ENCODE results near the gene CLCN3. TPM values are rescaled to one million over a fixed set of nuclear protein-coding genes. Genes with fewer than 3 reads are reported as not detected.

Gene CLCN3
- total and polyA plus RNA-seq, 2 experiments from 2014 or later = 10.9 to 22.9 TPM

DNA sequence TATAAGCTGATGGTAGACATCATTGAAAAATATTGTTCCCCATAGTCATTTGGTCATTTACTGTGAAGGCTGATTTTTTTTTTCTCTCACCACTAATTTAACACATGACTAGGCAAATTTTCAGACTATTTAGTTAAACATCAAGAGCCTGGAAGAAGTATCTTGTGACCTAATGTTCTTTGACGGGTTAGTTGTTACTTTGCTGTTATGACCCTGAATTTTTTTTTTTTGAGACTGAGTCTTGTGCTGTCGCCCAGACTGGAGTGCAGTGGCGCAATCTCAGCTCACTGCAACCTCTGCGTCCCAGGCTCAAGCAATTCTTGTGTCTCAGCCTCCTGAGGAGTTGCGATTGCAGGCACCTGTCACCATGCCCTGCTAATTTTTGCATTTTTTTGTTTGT is 70.4 kb downstream of the CLCN3 start:
- Histone ChIP-seq H3K27ac (ENCODE audit: low read depth) (no peak overlapping the region), H3K9me2 (ENCODE audit: insufficient read depth) (no peaks in the 10 kb centered on the region), H3K4me1 (ENCODE audit: insufficient read depth) (no peaks in the 10 kb centered on the region), H2AFZ (no peak overlapping the region), H3K4me3 (no peak overlapping the region), H3K27me3 (ENCODE audit: insufficient read depth) (no peaks in the 10 kb centered on the region), H3K79me2 (replicated peaks; ENCODE audit: insufficient read depth) (no peaks in the 10 kb centered on the region), H3K4me2 (no peak overlapping the region), H4K20me1 (replicated peaks; ENCODE audit: insufficient read depth) (no peaks in the 10 kb centered on the region), H3F3A (replicated peaks; ENCODE audit: low read depth) (no peaks in the 10 kb centered on the region), H3K36me3 (ENCODE audit: insufficient read depth) (no peaks in the 10 kb centered on the region; the same call in 1 of the 2 replicates)
- H3K4me1 Mint-ChIP-seq = no peaks in the 10 kb centered on the region
- TF ChIP-seq JUNB (IDR thresholded peaks at IDR 0.05; ENCODE audit: unreplicated experiment) (no peak), CREB1 (CRISPR knock-in tag; IDR thresholded peaks at IDR 0.05; ENCODE audit: low read depth) (no peak), NANOG (IDR thresholded peaks at IDR 0.05; ENCODE audit: borderline replicate concordance) (no peak), ZNF331 (CRISPR knock-in tag; IDR thresholded peaks at IDR 0.05; ENCODE audit: low read depth) (no peak), ZNF114 (CRISPR knock-in tag; IDR thresholded peaks at IDR 0.05) (no peak), STAT1 (IDR thresholded peaks at IDR 0.05; ENCODE audit: unreplicated experiment) (no peak)
- TF ChIP-seq, protein P1, sequence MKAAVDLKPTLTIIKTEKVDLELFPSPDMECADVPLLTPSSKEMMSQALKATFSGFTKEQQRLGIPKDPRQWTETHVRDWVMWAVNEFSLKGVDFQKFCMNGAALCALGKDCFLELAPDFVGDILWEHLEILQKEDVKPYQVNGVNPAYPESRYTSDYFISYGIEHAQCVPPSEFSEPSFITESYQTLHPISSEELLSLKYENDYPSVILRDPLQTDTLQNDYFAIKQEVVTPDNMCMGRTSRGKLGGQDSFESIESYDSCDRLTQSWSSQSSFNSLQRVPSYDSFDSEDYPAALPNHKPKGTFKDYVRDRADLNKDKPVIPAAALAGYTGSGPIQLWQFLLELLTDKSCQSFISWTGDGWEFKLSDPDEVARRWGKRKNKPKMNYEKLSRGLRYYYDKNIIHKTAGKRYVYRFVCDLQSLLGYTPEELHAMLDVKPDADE (IDR thresholded peaks at IDR 0.05) = no peak
- no peak overlapping the region for H3K27ac Mint-ChIP-seq
- H3K9me3 Mint-ChIP-seq = no peaks in the 10 kb centered on the region
- no peaks in the 10 kb centered on the region for H3K27me3 Mint-ChIP-seq (ENCODE audit: insufficient read depth, low read depth, poor library complexity)
- peaks cover 18% of the 10 kb centered on the region for H3K36me3 Mint-ChIP-seq (ENCODE audit: low read depth)
- DNase-seq (ENCODE audit: low spot score) (no peak), ATAC-seq (no peak)
- no peak overlapping the region for H3K4me3 Mint-ChIP-seq

DNA sequence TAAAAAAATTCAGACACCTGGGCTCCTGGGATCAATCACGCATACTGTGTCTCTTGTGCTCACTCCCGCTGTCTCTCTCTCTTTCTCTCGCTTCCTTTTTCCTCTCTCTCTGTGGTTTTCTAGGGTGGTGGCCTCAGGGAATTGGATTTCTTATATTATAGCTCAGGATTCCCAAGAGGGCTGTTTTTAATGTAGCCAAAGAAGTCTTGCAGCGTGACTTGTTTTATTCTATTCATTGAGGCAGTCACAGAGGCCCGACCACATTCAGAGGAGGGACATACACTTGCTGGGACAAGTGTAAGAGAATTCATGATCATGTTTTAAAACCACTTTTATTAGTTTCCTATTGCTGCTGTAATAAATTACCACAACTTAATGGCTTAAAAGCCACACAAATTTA is 78.0 kb downstream of the CLCN3 start:
- no peak overlapping the region for H3K4me3 Mint-ChIP-seq
- no peak overlapping the region for H3K4me2 ChIP-seq
- H3K9me2 ChIP-seq (ENCODE audit: insufficient read depth) = no peaks in the 10 kb centered on the region
- H3F3A ChIP-seq (replicated peaks; ENCODE audit: low read depth) = no peaks in the 10 kb centered on the region
- H3K36me3 Mint-ChIP-seq (ENCODE audit: low read depth) = peaks cover 35% of the 10 kb centered on the region
- no peak for ATAC-seq
- no peaks in the 10 kb centered on the region for H3K9me3 Mint-ChIP-seq
- no peak overlapping the region for H3K27ac ChIP-seq (ENCODE audit: low read depth)
- no peaks in the 10 kb centered on the region for H4K20me1 ChIP-seq (replicated peaks; ENCODE audit: insufficient read depth)
- no peaks in the 10 kb centered on the region for H3K27me3 ChIP-seq (ENCODE audit: insufficient read depth)
- DNase-seq (ENCODE audit: low spot score) = no peak
- H3K36me3 ChIP-seq (ENCODE audit: insufficient read depth) = peaks cover 12% of the 10 kb centered on the region; the same call in 1 of the 2 replicates
- H3K4me1 ChIP-seq (ENCODE audit: insufficient read depth) = no peaks in the 10 kb centered on the region
- H3K79me2 ChIP-seq (replicated peaks; ENCODE audit: insufficient read depth) = no peaks in the 10 kb centered on the region
- no peak overlapping the region for H2AFZ ChIP-seq
- H3K27ac Mint-ChIP-seq = no peak overlapping the region
- no peaks in the 10 kb centered on the region for H3K27me3 Mint-ChIP-seq (ENCODE audit: insufficient read depth, low read depth, poor library complexity)
- no peak overlapping the region for H3K4me3 ChIP-seq
- peaks cover 3% of the 10 kb centered on the region; the same call in 1 of the 3 replicates for H3K4me1 Mint-ChIP-seq
- no peak for TF ChIP-seq EZH2phosphoT487 (IDR thresholded peaks at IDR 0.05; ENCODE audit: unreplicated experiment)
- TF ChIP-seq, protein P1 (IDR thresholded peaks at IDR 0.05) = no peak
- no peak for TF ChIP-seq EZH2 (IDR thresholded peaks at IDR 0.05; ENCODE audit: low read depth, unreplicated experiment)
- TF ChIP-seq ZNF331 (CRISPR knock-in tag; IDR thresholded peaks at IDR 0.05; ENCODE audit: low read depth) = no peak
- TF ChIP-seq, protein P2, sequence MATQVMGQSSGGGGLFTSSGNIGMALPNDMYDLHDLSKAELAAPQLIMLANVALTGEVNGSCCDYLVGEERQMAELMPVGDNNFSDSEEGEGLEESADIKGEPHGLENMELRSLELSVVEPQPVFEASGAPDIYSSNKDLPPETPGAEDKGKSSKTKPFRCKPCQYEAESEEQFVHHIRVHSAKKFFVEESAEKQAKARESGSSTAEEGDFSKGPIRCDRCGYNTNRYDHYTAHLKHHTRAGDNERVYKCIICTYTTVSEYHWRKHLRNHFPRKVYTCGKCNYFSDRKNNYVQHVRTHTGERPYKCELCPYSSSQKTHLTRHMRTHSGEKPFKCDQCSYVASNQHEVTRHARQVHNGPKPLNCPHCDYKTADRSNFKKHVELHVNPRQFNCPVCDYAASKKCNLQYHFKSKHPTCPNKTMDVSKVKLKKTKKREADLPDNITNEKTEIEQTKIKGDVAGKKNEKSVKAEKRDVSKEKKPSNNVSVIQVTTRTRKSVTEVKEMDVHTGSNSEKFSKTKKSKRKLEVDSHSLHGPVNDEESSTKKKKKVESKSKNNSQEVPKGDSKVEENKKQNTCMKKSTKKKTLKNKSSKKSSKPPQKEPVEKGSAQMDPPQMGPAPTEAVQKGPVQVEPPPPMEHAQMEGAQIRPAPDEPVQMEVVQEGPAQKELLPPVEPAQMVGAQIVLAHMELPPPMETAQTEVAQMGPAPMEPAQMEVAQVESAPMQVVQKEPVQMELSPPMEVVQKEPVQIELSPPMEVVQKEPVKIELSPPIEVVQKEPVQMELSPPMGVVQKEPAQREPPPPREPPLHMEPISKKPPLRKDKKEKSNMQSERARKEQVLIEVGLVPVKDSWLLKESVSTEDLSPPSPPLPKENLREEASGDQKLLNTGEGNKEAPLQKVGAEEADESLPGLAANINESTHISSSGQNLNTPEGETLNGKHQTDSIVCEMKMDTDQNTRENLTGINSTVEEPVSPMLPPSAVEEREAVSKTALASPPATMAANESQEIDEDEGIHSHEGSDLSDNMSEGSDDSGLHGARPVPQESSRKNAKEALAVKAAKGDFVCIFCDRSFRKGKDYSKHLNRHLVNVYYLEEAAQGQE (IDR thresholded peaks at IDR 0.05; ENCODE audit: unreplicated experiment) = no peak
- no peak for TF ChIP-seq JUNB (IDR thresholded peaks at IDR 0.05; ENCODE audit: unreplicated experiment)

All from GM23338 (cell line).